Body of pancreas (tissue), 4 donors: ENCODE data around the gene UTS2B. TPM values are rescaled to one million over a fixed set of nuclear protein-coding genes. Genes with fewer than 3 reads are reported as not detected.

ENCODE experiments used
- ATAC-seq: fragments of 150-250 bp; one replicate; pipeline ENCODE4 v1.9.1; 2016
- DNase-seq, 4 donors: peaks; one replicate each; pipeline ENCODE4 v3.0.0-alpha.2; 2019
- H3K27ac ChIP-seq, 4 donors: fragments of 200-600 bp; sonication (generic); 1 replicate in 3 of 4; 2 replicates in 1 of 4; pipeline versions ENCODE4 v1.5.1 to v1.6.1; 2016 to 2019; ENCODE audit warnings: mild to moderate bottlenecking in 1 of 4, mixed read lengths in 1 of 4, moderate library complexity in 1 of 4
- H3K27me3 ChIP-seq, 2 donors: fragments of 200-600 bp; sonication (generic); one replicate each; pipeline ENCODE4 v1.6.0; 2016; ENCODE audit warnings: mild to moderate bottlenecking in 1 of 2
- H3K36me3 ChIP-seq, 2 donors: fragments of 200-600 bp; sonication (generic); replicated peaks in 1 of 2; 2 replicates each; pipeline ENCODE4 v1.5.1; 2016; ENCODE audit warnings: low read depth in 2 of 2; ENCODE audit not compliant: insufficient read depth in 1 of 2
- H3K4me1 ChIP-seq: fragments of 200-600 bp; sonication (generic); one replicate; pipeline ENCODE4 v1.6.0; 2016
- H3K4me3 ChIP-seq, 2 donors: fragments of 200-600 bp; sonication (generic); 1 replicate in 1 of 2; 2 replicates in 1 of 2; pipeline ENCODE4 v1.5.1; 2016 to 2019
- H3K9me3 ChIP-seq, 3 donors: fragments of 200-600 bp; sonication (generic); 1 replicate in 2 of 3; 2 replicates in 1 of 3; pipeline ENCODE4 v1.5.1; 2016
- CTCF ChIP-seq, 7 experiments: fragments of 450-650 bp in 4 of 7; fragments of 200-600 bp in 3 of 7; sonication (generic) in 3 of 7; IDR thresholded peaks; one replicate each; pipeline ENCODE4 v1.5.1; 2016 to 2019; ENCODE audit warnings: antibody characterized with exemption in 7 of 7
- POLR2A ChIP-seq, 3 donors: fragments of 450-650 bp; IDR thresholded peaks; one replicate each; pipeline ENCODE4 v1.6.1; 2016; ENCODE audit warnings: antibody characterized with exemption in 3 of 3, mild to moderate bottlenecking in 2 of 3
- WGBS, 2 donors: methylation state at CpG; one replicate each; pipeline ENCODE4 v1.1.5; 2017; 5-methylcytosine and 5-hydroxymethylcytosine counted together
- intact Hi-C: fragments of 100-400 bp; cut with DNase I; formaldehyde crosslinking; loops from one replicate; pipeline ENCODE4 v1.15.1; 2023
- total RNA-seq, 2 donors: library from RNA; depleted of rRNA; stranded (reverse); fragments of >200 nt; gene quantifications; one replicate each; pipeline ENCODE4 v1.1.0, GENCODE V29; 2016

The UTS2B gene
- total RNA-seq, 2 donors from 2014 or later: not detected

GRCh38 chr3:191269289-191270085 lies 60.8 kb downstream of the UTS2B start:
- Histone ChIP-seq H3K27ac (no peak overlapping the region), H3K9me3 (no peaks in the 10 kb centered on the region), H3K4me3 (no peak overlapping the region), H3K4me1 (no peaks in the 10 kb centered on the region), H3K27me3 (no peaks in the 10 kb centered on the region), H3K36me3 (no peaks in the 10 kb centered on the region)
- 54 to 59% methylated on average over 5 of the region's 5 CpGs for WGBS, 2 donors
- intact Hi-C loops: no loop called here
- ATAC-seq (no peak), DNase-seq (no peak)
- TF ChIP-seq POLR2A (IDR thresholded peaks at IDR 0.05) (no peak), CTCF (IDR thresholded peaks at IDR 0.05) (no peak)

GRCh38 chr3:191268737-191269136 lies 61.6 kb downstream of the UTS2B start:
- DNase-seq: no peak
- TF ChIP-seq POLR2A (IDR thresholded peaks at IDR 0.05): no peak
- TF ChIP-seq CTCF (IDR thresholded peaks at IDR 0.05): no peak
- Histone ChIP-seq H3K36me3 (no peaks in the 10 kb centered on the region), H3K4me3 (no peak overlapping the region), H3K4me1 (no peaks in the 10 kb centered on the region), H3K27ac (no peak overlapping the region), H3K27me3 (no peaks in the 10 kb centered on the region), H3K9me3 (no peaks in the 10 kb centered on the region)
- no peak for ATAC-seq
- intact Hi-C loops: no loop called here

- no peak for ATAC-seq
- 44 to 71% methylated on average over 3 of the region's 3 CpGs for WGBS, 2 donors
- no peak for DNase-seq
- H3K4me1 ChIP-seq: no peaks in the 10 kb centered on the region
- no peak overlapping the region for H3K27ac ChIP-seq
- intact Hi-C loops: no loop called here
- TF ChIP-seq CTCF (IDR thresholded peaks at IDR 0.05): no peak
- TF ChIP-seq POLR2A (IDR thresholded peaks at IDR 0.05): no peak
- no peak overlapping the region for H3K4me3 ChIP-seq
- no peaks in the 10 kb centered on the region for H3K36me3 ChIP-seq
- H3K9me3 ChIP-seq: no peaks in the 10 kb centered on the region
- H3K27me3 ChIP-seq: no peaks in the 10 kb centered on the region
Measured at GRCh38 chr3:191263850-191264249, 66.5 kb downstream of the UTS2B start.

GRCh38 chr3:191263365-191263764 lies 67.0 kb downstream of the UTS2B start:
- no peak overlapping the region for H3K4me3 ChIP-seq
- no peak overlapping the region for H3K27ac ChIP-seq

More at GRCh38 chr3:191263365-191263764, 67.0 kb downstream of the UTS2B start:
- intact Hi-C loops: no loop called here
- ATAC-seq (no peak), DNase-seq (no peak)
- Histone ChIP-seq H3K27me3 (no peaks in the 10 kb centered on the region), H3K4me1 (no peaks in the 10 kb centered on the region), H3K36me3 (no peaks in the 10 kb centered on the region), H3K9me3 (no peaks in the 10 kb centered on the region)
- TF ChIP-seq POLR2A (IDR thresholded peaks at IDR 0.05) (no peak), CTCF (IDR thresholded peaks at IDR 0.05) (no peak)
